Retinal pigment epithelial cell (primary cell): ENCODE measurements around the gene GLYATL2.
A peak's percentile ranks its signal among the peaks of the same experiment; 100 is the strongest.

ENCODE experiments used
- DNase-seq: peaks from one replicate; pipeline ENCODE4 v3.0.0-alpha.2; 2010; ENCODE audit warnings: low read depth
- H3K4me3 ChIP-seq: 2 replicates; pipeline ENCODE4 v1.5.1; 2011; ENCODE audit warnings: mild to moderate bottlenecking, low read length, control low read depth, moderate library complexity
- TF ChIP-seq, protein P1 (sequence below): conservative IDR thresholded peaks from 2 replicates; pipeline ENCODE4 v1.5.1; 2011; ENCODE audit warnings: low read depth, low read length, control low read depth, inconsistent platforms

GLYATL2 gene

GRCh38 chr11:58801974-58802545, 42.4 kb downstream of the GLYATL2 start:
- H3K4me3 ChIP-seq, result no peak overlapping the region
- TF ChIP-seq, protein P1, sequence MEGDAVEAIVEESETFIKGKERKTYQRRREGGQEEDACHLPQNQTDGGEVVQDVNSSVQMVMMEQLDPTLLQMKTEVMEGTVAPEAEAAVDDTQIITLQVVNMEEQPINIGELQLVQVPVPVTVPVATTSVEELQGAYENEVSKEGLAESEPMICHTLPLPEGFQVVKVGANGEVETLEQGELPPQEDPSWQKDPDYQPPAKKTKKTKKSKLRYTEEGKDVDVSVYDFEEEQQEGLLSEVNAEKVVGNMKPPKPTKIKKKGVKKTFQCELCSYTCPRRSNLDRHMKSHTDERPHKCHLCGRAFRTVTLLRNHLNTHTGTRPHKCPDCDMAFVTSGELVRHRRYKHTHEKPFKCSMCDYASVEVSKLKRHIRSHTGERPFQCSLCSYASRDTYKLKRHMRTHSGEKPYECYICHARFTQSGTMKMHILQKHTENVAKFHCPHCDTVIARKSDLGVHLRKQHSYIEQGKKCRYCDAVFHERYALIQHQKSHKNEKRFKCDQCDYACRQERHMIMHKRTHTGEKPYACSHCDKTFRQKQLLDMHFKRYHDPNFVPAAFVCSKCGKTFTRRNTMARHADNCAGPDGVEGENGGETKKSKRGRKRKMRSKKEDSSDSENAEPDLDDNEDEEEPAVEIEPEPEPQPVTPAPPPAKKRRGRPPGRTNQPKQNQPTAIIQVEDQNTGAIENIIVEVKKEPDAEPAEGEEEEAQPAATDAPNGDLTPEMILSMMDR, result no peak
- DNase-seq, result no peak

DNA sequence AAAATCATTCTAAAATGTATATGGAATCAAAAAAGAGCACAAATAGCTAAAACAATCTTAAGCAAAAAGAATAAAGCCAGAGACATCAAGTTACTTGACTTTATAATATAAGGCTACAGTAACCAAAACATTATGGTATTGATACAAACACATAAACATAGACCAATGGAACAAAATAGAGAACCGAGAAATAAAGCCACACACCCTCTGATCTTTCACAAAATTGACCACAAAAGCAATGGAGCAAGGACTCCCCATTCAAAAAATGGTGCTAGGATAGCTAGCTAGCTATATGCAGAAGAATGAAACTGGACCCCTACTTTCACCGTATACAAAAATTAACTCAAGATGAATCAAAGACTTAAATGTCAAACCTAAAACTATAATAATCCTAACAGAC, 43.2 kb downstream of the GLYATL2 start:
- TF ChIP-seq, protein P1, result no peak
- H3K4me3 ChIP-seq, result no peak overlapping the region

GRCh38 chr11:58796333-58796732, 48.2 kb downstream of the GLYATL2 start:
- no peak for DNase-seq
- TF ChIP-seq, protein P1, result no peak
- no peak overlapping the region for H3K4me3 ChIP-seq

More for the DNA sequence above, 43.2 kb downstream of the GLYATL2 start:
- no peak for DNase-seq

- TF ChIP-seq, protein P1, result peak; percentile 65
- no peak overlapping the region for H3K4me3 ChIP-seq
- no peak for DNase-seq
Measured at GRCh38 chr11:58788355-58789023, 56.0 kb downstream of the GLYATL2 start.

- no peak overlapping the region for H3K4me3 ChIP-seq
- DNase-seq, result no peak
- TF ChIP-seq, protein P1, result no peak
Measured at GRCh38 chr11:58787903-58788302, 56.6 kb downstream of the GLYATL2 start.

DNA sequence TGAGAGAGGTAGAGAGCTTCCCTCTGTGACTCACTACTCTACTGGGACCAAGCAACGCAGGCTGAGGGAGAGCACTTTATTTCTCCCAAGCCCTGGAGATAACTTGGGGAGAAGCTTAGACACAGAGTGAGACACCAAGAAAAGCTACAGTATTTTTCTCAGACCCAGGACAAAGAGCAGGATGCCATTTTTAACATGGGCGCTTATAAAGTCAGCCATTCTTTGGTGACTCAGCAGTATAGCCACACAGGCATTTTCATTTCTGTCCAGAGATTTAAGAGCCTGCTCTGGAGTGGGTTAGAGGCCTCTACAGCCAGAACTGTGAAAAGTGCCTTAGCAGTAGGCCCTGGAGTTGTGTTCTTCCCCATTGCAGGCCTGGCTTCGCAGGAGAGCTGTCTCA, 57.8 kb downstream of the GLYATL2 start:
- TF ChIP-seq, protein P1, result no peak
- no peak overlapping the region for H3K4me3 ChIP-seq
- no peak for DNase-seq

DNA sequence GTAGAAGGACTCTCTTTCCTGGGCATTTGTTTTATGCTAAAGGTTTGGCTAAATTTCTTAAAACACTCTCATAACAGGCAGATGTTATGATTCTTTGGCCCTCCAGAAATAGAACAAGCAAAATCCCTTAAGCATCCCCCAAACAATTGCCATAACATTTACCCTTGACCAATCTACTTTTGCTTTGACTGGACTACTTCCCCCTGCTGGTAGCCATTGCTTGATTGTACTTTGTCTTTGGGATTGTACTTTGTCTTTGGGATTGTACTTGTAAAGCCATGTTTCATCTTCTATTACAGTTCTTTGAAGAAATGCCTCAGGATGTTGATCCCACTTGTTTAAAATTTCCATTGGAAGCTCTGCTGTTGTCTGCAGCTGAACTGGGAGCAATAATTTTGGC, 59.5 kb downstream of the GLYATL2 start:
- TF ChIP-seq, protein P1, result no peak
- DNase-seq, result no peak
- H3K4me3 ChIP-seq, result no peak overlapping the region
